ENCODE results near the gene HYAL3.
"Not testable (repeated sequence)": the region's sequence is repeated elsewhere in the genome, so short reads cannot be mapped to it uniquely, and the experiment has no call there.

Gene HYAL3

GRCh38 chr3:50274371-50275104 lies 24.7 kb downstream of the HYAL3 start:
- peak; percentile 73 for TF ChIP-seq CTCF (IDR thresholded peaks at IDR 0.05; ENCODE audit: low read depth, low read length, missing control alignments)
- in situ Hi-C loops (cut with HindIII; ENCODE audit: low sequenced_read_pairs), result no loop called here
- H3K4me3 ChIP-seq (ENCODE audit: low read depth, low read length), result no peak overlapping the region
- DNase-seq (ENCODE audit: low read depth), result no peak

- in situ Hi-C loops (cut with HindIII; ENCODE audit: low sequenced_read_pairs), result no loop called here
- no peak for TF ChIP-seq CTCF (IDR thresholded peaks at IDR 0.05; ENCODE audit: low read depth, low read length, missing control alignments)
- H3K4me3 ChIP-seq (ENCODE audit: low read depth, low read length), result no peak overlapping the region
- no peak for DNase-seq (ENCODE audit: low read depth)
These were observed 25.5 kb downstream of the HYAL3 start for GRCh38 chr3:50273689-50274065.

- peak; percentile 91 for TF ChIP-seq CTCF (IDR thresholded peaks at IDR 0.05; ENCODE audit: low read depth, low read length, missing control alignments)
- in situ Hi-C loops (cut with HindIII; ENCODE audit: low sequenced_read_pairs), result no loop called here
- H3K4me3 ChIP-seq (ENCODE audit: low read depth, low read length), result peak overlapping the region; percentile 17
- DNase-seq (ENCODE audit: low read depth), result no peak
These were observed 26.1 kb downstream of the HYAL3 start for GRCh38 chr3:50272911-50273688.

GRCh38 chr3:50272538-50272910 lies 26.7 kb downstream of the HYAL3 start:
- in situ Hi-C loops (cut with HindIII; ENCODE audit: low sequenced_read_pairs); H3K4me3 ChIP-seq (ENCODE audit: low read depth, low read length); DNase-seq (ENCODE audit: low read depth): not testable (repeated sequence)

- in situ Hi-C loops (cut with HindIII; ENCODE audit: low sequenced_read_pairs), result no loop called here
- TF ChIP-seq CTCF (IDR thresholded peaks at IDR 0.05; ENCODE audit: low read depth, low read length, missing control alignments), result no peak
These were observed 27.8 kb downstream of the HYAL3 start for GRCh38 chr3:50271314-50271936.

GRCh38 chr3:50270422-50271224 lies 28.6 kb downstream of the HYAL3 start:
- no peak for TF ChIP-seq CTCF (IDR thresholded peaks at IDR 0.05; ENCODE audit: low read depth, low read length, missing control alignments)
- DNase-seq (ENCODE audit: low read depth), result no peak
- in situ Hi-C loops (cut with HindIII; ENCODE audit: low sequenced_read_pairs), result no loop called here
- no peak overlapping the region for H3K4me3 ChIP-seq (ENCODE audit: low read depth, low read length)

More at GRCh38 chr3:50271314-50271936, 27.8 kb downstream of the HYAL3 start:
- DNase-seq (ENCODE audit: low read depth), result no peak
- H3K4me3 ChIP-seq (ENCODE audit: low read depth, low read length), result no peak overlapping the region

Data from astrocyte of the cerebellum (primary cell).